OCI-LY1 (cell line): ENCODE results near the gene PSMC3IP.

Source experiments
- H2AFZ ChIP-seq: fragments of 200-600 bp; sonication (generic), shearing (Covaris generic); 2 replicates; pipeline ENCODE4 v1.6.0; 2014; ENCODE audit warnings: antibody characterized with exemption, mild to moderate bottlenecking, low read length
- H3F3A ChIP-seq: fragments of 200-600 bp; sonication (generic), shearing (Covaris generic); 2 replicates; pipeline ENCODE4 v1.6.0; 2014; ENCODE audit warnings: mild to moderate bottlenecking, antibody characterized with exemption, low read length, moderate library complexity; ENCODE audit not compliant: insufficient read depth
- H3K27ac ChIP-seq: fragments of 200-600 bp; sonication (generic); 2 replicates; pipeline ENCODE4 v1.5.1; 2014; ENCODE audit warnings: low read length, mixed run types, mild to moderate bottlenecking, low read depth; ENCODE audit not compliant: poor library complexity, severe bottlenecking
- H3K27me3 ChIP-seq: fragments of 200-600 bp; sonication (generic); 2 replicates; pipeline ENCODE4 v1.6.0; 2014; ENCODE audit warnings: antibody characterized with exemption, mild to moderate bottlenecking, low read length, moderate library complexity; ENCODE audit not compliant: insufficient read depth
- H3K36me3 ChIP-seq: fragments of 200-600 bp; sonication (generic); 2 replicates; pipeline ENCODE4 v1.6.1; 2014; ENCODE audit warnings: mild to moderate bottlenecking, antibody characterized with exemption, low read length, moderate library complexity, mixed read lengths; ENCODE audit not compliant: insufficient read depth
- H3K4me1 ChIP-seq: fragments of 200-600 bp; sonication (generic); 2 replicates; pipeline ENCODE4 v1.5.1; 2014; ENCODE audit warnings: mild to moderate bottlenecking, low read length, moderate library complexity; ENCODE audit not compliant: insufficient read depth, severe bottlenecking
- H3K4me2 ChIP-seq: fragments of 200-600 bp; sonication (generic), shearing (Covaris generic); 2 replicates; pipeline ENCODE4 v1.6.1; 2014; ENCODE audit warnings: low read length
- H3K4me3 ChIP-seq: fragments of 200-600 bp; sonication (generic); 2 replicates; pipeline ENCODE4 v1.5.1; 2014; ENCODE audit warnings: low read length, low read depth, mild to moderate bottlenecking, mixed read lengths; ENCODE audit not compliant: poor library complexity, severe bottlenecking
- H3K79me2 ChIP-seq: fragments of 200-600 bp; shearing (Covaris generic); 2 replicates; pipeline ENCODE4 v1.6.1; 2016; ENCODE audit warnings: mixed run types, low read length, mixed read lengths; ENCODE audit not compliant: insufficient read depth
- H3K9ac ChIP-seq: fragments of 200-600 bp; sonication (generic), shearing (Covaris generic); 2 replicates; pipeline ENCODE4 v1.6.1; 2014; ENCODE audit warnings: mild to moderate bottlenecking, low read length, mixed read lengths
- H3K9me2 ChIP-seq: fragments of 200-600 bp; sonication (generic), shearing (Covaris generic); 2 replicates; pipeline ENCODE4 v1.6.1; 2014; ENCODE audit warnings: low read depth, mild to moderate bottlenecking, low read length, mixed read lengths
- H3K9me3 ChIP-seq: fragments of 200-600 bp; shearing (Covaris generic); 2 replicates; pipeline ENCODE4 v1.6.1; 2014; ENCODE audit warnings: low read length, mixed read lengths
- H4K20me1 ChIP-seq: fragments of 200-600 bp; sonication (generic), shearing (Covaris generic); 2 replicates; pipeline ENCODE4 v1.6.0; 2016; ENCODE audit warnings: mild to moderate bottlenecking, low read length; ENCODE audit not compliant: insufficient read depth
- EZH2 ChIP-seq: fragments of 200-600 bp; sonication (generic), shearing (Covaris generic); IDR thresholded peaks from 2 replicates; pipeline ENCODE4 v1.8.0; 2017; ENCODE audit warnings: borderline replicate concordance, mixed run types, mild to moderate bottlenecking, antibody characterized with exemption, low read length, moderate library complexity, mixed read lengths
- TF ChIP-seq, protein P1 (sequence below): fragments of 200-600 bp; sonication (generic), shearing (Covaris generic); IDR thresholded peaks from 2 replicates; pipeline ENCODE4 v1.5.1; 2017; ENCODE audit warnings: mild to moderate bottlenecking, antibody characterized with exemption, low read length, moderate library complexity, mixed read lengths

Gene PSMC3IP

DNA sequence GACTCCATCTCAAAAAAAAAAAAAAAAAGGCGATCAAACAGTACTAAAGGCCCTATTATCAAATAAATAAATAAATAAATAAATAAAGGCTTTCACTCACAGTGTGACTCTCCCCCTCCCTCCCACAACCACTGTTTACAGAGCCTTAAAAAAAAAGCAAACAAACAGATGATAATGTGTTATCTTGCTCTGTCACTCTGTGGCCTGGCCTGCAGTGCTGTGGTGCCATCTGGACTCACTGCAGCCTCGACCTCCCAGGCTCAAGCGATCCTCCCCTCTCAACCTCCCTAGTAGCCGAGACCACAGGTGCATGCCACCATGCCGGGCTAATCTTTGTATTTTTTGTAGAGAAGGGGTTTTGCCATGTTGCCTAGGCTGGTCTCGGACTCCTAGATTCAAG, 49.6 kb downstream of the PSMC3IP start:
- H3K9me3 ChIP-seq = no peaks in the 10 kb centered on the region
- no peaks in the 10 kb centered on the region for H4K20me1 ChIP-seq
- no peak overlapping the region for H3K9ac ChIP-seq
- no peaks in the 10 kb centered on the region for H3K36me3 ChIP-seq
- no peaks in the 10 kb centered on the region for H3F3A ChIP-seq
- H3K4me1 ChIP-seq = peaks cover 23% of the 10 kb centered on the region
- no peak overlapping the region for H3K4me3 ChIP-seq
- H3K27ac ChIP-seq = no peak overlapping the region
- no peaks in the 10 kb centered on the region; the same call in 1 of the 2 replicates for H3K27me3 ChIP-seq
- TF ChIP-seq, protein P1, sequence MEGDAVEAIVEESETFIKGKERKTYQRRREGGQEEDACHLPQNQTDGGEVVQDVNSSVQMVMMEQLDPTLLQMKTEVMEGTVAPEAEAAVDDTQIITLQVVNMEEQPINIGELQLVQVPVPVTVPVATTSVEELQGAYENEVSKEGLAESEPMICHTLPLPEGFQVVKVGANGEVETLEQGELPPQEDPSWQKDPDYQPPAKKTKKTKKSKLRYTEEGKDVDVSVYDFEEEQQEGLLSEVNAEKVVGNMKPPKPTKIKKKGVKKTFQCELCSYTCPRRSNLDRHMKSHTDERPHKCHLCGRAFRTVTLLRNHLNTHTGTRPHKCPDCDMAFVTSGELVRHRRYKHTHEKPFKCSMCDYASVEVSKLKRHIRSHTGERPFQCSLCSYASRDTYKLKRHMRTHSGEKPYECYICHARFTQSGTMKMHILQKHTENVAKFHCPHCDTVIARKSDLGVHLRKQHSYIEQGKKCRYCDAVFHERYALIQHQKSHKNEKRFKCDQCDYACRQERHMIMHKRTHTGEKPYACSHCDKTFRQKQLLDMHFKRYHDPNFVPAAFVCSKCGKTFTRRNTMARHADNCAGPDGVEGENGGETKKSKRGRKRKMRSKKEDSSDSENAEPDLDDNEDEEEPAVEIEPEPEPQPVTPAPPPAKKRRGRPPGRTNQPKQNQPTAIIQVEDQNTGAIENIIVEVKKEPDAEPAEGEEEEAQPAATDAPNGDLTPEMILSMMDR = no peak
- no peak for TF ChIP-seq EZH2
- no peaks in the 10 kb centered on the region for H3K9me2 ChIP-seq
- no peaks in the 10 kb centered on the region for H3K79me2 ChIP-seq
- no peak overlapping the region for H2AFZ ChIP-seq
- no peak overlapping the region for H3K4me2 ChIP-seq

DNA sequence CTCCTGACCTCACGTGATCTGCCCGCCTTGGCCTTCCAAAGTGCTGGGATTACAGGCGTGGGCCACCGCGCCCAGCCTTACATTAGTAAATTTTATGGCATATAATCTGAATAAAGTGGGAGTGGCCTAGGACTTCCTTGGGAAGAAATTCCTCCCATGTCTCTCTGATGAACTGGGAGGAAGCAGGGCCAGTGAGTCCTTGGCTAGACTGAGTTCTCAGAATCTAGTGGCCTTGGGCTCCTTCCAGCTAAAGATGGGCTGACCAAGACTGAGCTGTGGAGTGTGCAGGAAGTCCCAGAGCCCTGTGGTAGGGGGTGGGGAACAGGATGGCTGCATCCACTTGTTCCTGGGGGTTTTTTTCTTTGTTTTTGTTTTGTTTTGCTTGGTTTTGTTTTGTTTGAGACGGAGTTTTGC, 51.5 kb downstream of the PSMC3IP start:
- H3K4me3 ChIP-seq = no peak overlapping the region
- no peak overlapping the region for H2AFZ ChIP-seq
- no peaks in the 10 kb centered on the region for H4K20me1 ChIP-seq
- H3K36me3 ChIP-seq = peaks cover 10% of the 10 kb centered on the region; the same call in 1 of the 2 replicates
- TF ChIP-seq EZH2 = no peak
- TF ChIP-seq, protein P1 = no peak
- no peaks in the 10 kb centered on the region for H3K9me2 ChIP-seq
- H3K27ac ChIP-seq = no peak overlapping the region
- H3K4me1 ChIP-seq = peaks cover 15% of the 10 kb centered on the region
- no peaks in the 10 kb centered on the region for H3K9me3 ChIP-seq
- no peaks in the 10 kb centered on the region for H3F3A ChIP-seq
- H3K9ac ChIP-seq = no peak overlapping the region
- no peaks in the 10 kb centered on the region for H3K79me2 ChIP-seq
- H3K27me3 ChIP-seq = no peaks in the 10 kb centered on the region; the same call in 1 of the 2 replicates
- H3K4me2 ChIP-seq = no peak overlapping the region

DNA sequence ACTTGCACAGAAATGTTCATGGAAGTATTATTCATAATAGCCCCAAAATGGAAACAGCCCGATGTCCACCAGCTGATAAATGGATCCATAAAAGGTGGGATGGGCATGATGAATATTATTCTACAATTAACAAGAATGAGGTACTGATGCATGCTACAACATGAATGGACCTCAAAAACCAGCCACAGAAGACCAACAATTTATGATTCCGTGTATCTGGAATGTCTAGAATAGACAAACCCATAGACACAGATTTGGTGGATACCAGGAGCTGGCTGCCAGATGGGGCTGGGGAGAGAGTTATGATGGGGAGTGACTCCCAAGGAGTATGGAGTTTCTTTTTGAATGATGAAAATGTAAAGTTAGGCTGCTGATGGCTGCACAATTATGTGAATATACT, 52.3 kb downstream of the PSMC3IP start:
- H3K27ac ChIP-seq = no peak overlapping the region
- no peak overlapping the region for H3K4me2 ChIP-seq
- no peak for TF ChIP-seq EZH2
- TF ChIP-seq, protein P1 = no peak
- H3F3A ChIP-seq = no peaks in the 10 kb centered on the region
- H3K36me3 ChIP-seq = peaks cover 10% of the 10 kb centered on the region; the same call in 1 of the 2 replicates
- no peak overlapping the region for H2AFZ ChIP-seq
- no peak overlapping the region for H3K9ac ChIP-seq
- no peak overlapping the region for H3K4me3 ChIP-seq
- no peaks in the 10 kb centered on the region for H3K79me2 ChIP-seq
- H3K4me1 ChIP-seq = peaks cover 7% of the 10 kb centered on the region
- H3K9me3 ChIP-seq = no peaks in the 10 kb centered on the region
- H3K9me2 ChIP-seq = no peaks in the 10 kb centered on the region
- no peaks in the 10 kb centered on the region; the same call in 1 of the 2 replicates for H3K27me3 ChIP-seq
- H4K20me1 ChIP-seq = no peaks in the 10 kb centered on the region
